ENCODE results near the gene SNTA1.
"Not testable (repeated sequence)": the region's sequence is repeated elsewhere in the genome, so short reads cannot be mapped to it uniquely, and the experiment has no call there.

GRCh38 chr20:33483186-33483585 is 39.6 kb upstream of the SNTA1 start:
- not testable (repeated sequence) for TF ChIP-seq CTCF (conservative IDR thresholded peaks at IDR 0.05 in 1 of 2, IDR thresholded peaks at IDR 0.05 in 1 of 2; ENCODE audit: low read depth in 1 of 2, low read length in 2 of 2); EZH2 (IDR thresholded peaks at IDR 0.05; ENCODE audit: low read length, missing control alignments)
